ENCODE measurements around the gene FNIP1.
"Not testable (repeated sequence)": the region's sequence is repeated elsewhere in the genome, so short reads cannot be mapped to it uniquely, and the experiment has no call there.

The FNIP1 gene

DNA sequence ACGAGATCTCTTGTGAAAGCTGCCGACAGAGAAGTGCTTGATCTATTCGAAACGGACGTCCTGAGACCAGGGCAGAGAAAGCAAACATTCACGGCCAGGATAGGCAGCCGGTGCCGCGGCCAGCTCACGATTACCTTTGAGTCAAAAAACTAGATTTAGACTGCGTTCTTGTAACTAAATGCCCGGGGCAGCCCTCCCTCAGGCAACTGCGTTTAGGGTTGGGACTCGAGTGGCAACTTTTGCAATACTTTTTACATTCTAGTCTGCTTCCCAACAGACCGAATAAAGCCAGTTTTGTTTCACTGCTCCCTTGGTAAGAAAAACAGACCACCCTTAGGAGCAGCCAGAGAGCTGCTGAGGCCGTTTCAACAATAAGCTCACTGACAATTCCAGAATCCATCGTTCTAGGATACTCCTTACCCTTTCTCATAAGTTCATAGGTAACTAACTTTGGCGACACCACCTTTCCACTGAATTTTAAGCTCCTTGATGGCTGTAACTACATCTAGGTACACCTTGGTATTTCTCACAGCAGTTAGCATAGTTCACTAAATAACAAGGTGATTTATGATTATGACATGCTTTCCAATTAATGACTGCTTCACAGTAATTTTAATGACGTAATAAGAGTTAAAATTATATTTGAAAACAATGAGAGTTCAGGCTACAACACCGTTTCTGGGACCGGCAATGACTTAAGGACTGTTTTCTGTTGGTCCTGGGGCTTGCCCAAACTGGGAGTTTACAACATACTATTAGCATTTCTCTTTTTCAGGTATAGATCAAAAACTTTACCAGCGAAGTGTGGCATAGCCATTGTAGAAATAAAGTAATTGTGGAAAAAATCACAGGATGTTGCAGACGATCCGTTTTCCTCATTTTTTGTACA is 160.9 kb downstream of the FNIP1 start:
- no peak for TF ChIP-seq ZNF274 (IDR thresholded peaks at IDR 0.05; ENCODE audit: low read depth, low read length)
- peak overlapping the region; percentile 96 for H3K4me3 ChIP-seq (ENCODE audit: low read length)

DNA sequence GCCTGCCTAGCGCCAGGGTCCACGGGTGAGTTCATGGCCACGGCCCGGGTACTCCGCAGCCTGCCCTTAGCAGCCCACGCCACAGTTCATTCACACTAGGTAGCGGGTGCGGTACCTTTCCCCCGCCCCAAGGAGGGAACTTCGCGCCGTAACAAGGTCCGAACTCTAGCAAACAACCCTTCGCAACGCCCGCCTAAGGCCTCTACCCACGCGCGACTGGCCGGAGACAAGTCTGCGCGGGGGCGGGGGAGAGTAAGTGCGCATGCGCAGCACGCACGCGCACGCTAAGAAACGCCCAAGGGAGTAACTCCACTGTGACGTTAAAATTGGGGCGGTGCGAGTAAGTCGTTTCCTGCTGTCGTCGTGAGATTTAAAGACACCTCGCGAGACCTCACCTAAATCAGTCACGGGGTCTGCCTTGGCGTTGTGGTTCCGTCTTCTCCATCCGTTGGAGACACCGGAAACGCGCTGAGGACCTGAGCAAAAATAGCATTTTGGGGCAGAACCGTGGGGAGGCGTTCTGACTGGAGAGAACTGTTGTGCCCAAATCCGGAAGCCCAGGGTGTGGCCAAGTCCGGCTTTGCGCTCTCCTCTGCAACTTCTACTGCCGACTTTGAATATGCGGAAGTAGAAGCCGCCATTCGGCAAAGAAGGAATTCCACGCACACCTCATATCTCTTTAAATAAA is 161.7 kb downstream of the FNIP1 start, which contains the start of gene RAPGEF6:
Gene RAPGEF6 (minus strand): TSS at position 234 of the 688 bp plus-strand sequence. CDS start 199 bp downstream, at position 35.
- peak within 1 kb of the TSS; percentile 96 for H3K4me3 ChIP-seq (ENCODE audit: low read length)
- TF ChIP-seq ZNF274 (IDR thresholded peaks at IDR 0.05; ENCODE audit: low read depth, low read length) = no peak

DNA sequence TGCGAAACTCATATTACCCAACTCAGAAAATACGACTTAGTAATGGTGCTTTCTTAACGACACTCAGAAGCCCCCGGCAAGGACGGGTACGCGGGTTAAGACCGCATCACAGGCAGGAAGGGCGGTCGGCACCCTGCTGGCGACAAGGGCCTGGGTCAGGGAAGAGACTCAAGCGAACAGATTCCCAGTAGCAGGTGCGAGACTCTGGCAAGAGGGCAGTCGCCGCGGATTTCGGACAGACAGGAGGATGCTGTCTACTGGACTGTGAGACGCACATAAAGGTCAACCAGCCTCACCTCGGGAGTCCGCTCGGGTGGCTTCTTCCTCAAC is 162.2 kb downstream of the FNIP1 start:
- no peak for TF ChIP-seq ZNF274 (IDR thresholded peaks at IDR 0.05; ENCODE audit: low read depth, low read length)
- peak overlapping the region; percentile 82 for H3K4me3 ChIP-seq (ENCODE audit: low read length)

DNA sequence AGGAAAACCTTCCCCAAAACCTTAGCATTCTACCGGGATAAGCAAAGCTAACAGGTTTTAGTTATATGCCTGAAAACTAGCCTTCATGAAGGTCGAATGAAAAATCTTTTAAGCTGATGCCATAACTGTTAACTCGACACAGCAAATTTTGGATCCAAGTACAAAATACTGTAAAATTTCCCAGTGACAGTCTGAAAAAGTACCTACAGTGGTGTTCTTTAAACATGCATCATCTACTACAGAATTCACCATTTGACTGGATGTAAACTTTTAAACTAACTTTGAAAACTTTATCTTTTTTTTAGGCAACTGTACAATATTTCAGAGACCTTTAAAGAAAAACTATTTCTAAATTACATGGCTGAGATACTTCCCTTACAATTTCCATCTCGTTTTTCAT is 162.6 kb downstream of the FNIP1 start:
- H3K4me3 ChIP-seq (ENCODE audit: low read length) = peak overlapping the region; percentile 82
- no peak for TF ChIP-seq ZNF274 (IDR thresholded peaks at IDR 0.05; ENCODE audit: low read depth, low read length)

DNA sequence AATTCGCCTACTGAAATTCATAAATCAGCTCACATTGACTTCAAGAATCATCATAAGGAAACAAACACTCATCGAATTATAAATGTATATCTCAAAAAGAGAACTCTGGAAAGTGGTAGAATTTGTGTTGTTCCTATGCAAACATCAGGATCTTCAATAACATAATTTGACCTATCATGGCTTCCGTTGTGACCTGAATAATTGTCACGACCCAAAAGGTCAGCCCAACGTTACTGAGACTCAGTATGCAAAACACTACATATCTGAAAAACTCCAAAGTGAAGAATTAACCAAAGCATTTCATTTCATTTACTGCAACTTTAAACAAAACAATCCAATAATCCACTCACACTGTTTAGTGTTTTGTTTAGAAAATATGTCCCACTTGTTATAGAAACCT is 163.0 kb downstream of the FNIP1 start:
- TF ChIP-seq ZNF274 (IDR thresholded peaks at IDR 0.05; ENCODE audit: low read depth, low read length) = no peak
- H3K4me3 ChIP-seq (ENCODE audit: low read length) = peak overlapping the region; percentile 82

DNA sequence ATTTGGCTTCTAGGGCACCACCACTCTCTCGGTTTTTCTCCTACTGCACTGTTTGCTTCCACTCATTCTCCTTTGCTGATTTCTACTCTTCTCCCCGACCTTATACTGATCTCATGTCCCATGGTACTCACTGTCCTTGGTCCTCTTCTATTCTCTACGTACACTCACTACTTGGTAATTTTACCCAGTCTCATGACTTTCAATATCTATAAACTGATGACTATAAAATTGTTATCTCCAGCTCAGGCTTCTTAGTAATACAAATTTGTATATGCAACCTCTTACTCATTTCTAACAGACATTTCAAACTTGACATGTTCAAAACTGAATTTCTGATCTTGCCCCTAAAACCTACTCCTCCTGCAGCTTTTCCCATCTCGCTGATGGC is 165.9 kb downstream of the FNIP1 start:
- H3K4me3 ChIP-seq (ENCODE audit: low read length) = no peak overlapping the region
- TF ChIP-seq ZNF274 (IDR thresholded peaks at IDR 0.05; ENCODE audit: low read depth, low read length) = no peak

DNA sequence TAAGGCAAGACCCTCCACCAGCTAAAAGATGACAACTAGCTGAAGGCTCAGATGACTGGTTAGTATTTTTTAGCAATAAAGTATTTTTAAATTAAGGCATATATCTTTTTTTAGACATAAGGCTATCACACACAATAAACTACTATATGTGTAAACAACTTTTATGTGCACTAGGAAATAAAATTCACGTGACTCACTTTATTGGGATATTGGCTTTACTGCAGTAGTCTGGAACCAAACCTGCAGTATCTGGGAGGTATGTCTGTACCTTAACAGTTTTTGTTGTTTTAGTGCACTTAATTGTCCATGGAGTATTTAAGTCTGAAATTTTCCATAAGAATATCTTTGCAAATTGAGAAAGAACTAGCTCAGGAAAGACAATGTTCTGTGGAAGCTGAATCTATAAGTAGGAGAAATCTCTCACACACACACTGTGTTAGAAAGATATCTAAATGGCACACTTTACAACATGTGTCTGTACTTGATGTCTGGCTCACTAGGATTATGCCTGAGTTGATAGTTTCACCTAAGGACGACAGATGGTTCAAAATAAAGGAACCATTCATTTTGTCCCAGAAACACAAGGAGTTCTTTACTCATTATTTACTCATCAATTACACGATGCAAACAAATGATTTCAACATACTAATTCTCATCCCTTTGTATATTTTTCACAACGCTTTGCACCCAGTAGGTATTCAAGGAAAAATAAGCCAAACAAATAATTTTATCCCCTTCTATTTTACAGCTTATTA is 166.4 kb downstream of the FNIP1 start:
- TF ChIP-seq ZNF274 (IDR thresholded peaks at IDR 0.05; ENCODE audit: low read depth, low read length) = no peak
- H3K4me3 ChIP-seq (ENCODE audit: low read length) = no peak overlapping the region

DNA sequence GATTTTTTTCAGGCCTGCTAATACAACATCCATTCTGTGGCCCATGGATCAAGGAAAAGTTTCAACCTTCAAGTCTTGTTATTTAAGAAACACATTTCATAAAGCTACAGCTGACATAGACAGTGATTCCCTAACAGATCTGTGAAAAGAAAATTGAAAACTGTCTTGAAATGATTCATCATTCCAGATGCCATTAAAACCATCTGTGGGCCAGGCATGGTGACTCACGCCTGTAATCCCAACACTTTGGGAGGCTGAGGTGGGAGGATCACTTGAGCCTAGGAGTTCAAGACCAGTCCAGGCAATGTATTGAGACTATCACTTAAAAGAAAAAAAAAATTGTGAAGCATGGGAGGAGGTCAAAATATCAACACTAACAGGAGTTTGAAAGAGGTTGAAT is 167.8 kb downstream of the FNIP1 start:
- H3K4me3 ChIP-seq (ENCODE audit: low read length) = no peak overlapping the region
- TF ChIP-seq ZNF274 (IDR thresholded peaks at IDR 0.05; ENCODE audit: low read depth, low read length) = no peak

DNA sequence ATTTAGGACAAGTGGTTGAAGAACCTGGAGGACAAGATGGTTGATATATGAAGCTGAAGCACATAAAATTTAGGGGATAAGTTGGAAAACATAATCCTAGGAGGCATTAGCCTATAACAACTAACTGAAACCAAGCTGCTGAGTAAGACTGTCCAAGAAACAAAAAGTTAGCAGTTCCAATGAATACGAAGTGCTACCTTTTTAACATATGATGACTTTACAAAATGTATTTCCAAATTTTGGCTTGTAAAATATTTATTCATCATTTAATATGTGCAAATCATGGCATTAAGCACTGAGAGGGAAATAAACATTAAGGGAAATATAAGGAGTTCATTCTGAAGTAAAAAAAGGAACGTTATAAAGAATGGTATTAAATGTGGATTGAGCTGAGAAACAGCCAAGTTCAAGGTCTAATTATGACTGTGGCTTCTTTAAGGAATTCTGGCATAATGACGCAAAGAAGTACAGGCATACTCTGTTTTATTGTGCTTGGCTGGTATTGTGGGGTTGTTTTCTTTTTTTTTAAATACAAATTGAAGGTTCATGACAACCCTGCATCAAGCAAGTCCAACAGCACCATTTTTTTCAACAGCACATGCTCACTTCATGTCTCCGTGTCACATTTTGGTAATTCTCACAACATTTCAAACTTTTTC is 169.5 kb downstream of the FNIP1 start:
- no peak for TF ChIP-seq ZNF274 (IDR thresholded peaks at IDR 0.05; ENCODE audit: low read depth, low read length)
- H3K4me3 ChIP-seq (ENCODE audit: low read length) = no peak overlapping the region

DNA sequence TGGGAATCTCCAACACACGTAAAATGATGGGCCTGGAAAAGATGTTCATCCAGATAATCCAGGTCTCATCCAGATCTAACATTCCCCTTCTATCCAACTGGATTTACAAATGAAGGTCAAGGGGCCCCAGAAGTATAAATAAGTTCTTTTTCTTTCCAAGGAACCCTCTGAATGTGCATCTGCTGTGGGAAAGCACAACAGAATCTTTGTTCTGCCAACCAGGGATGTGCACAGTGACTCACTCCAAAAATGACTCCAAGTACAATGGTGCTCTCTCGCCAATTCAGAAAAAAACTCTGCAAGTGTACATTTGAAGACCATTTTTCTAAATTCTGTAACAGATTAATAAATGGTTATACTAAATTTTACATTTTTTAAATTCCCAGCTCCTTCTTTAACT is 174.2 kb downstream of the FNIP1 start:
- no peak for TF ChIP-seq ZNF274 (IDR thresholded peaks at IDR 0.05; ENCODE audit: low read depth, low read length)
- no peak overlapping the region for H3K4me3 ChIP-seq (ENCODE audit: low read length)

DNA sequence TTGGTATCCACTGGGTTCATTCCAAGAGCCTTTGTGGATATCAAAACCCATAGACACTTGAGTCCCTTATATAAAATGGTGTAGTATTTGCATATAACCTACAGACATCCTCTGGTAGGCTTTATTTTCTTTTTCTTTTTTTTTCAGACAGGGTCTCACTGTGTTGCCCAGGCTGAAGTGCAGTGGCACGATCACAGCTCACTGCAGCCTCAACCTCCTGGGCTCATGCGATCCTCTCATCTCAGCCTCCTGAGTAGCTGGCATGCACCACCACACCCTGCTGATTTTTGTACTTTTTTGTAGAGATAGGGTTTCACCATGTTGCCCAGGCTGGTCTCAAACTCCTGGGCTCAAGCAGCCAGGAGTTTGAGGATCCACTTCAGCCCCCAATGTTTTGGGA is 175.7 kb downstream of the FNIP1 start:
- not testable (repeated sequence) for H3K4me3 ChIP-seq (ENCODE audit: low read length)

DNA sequence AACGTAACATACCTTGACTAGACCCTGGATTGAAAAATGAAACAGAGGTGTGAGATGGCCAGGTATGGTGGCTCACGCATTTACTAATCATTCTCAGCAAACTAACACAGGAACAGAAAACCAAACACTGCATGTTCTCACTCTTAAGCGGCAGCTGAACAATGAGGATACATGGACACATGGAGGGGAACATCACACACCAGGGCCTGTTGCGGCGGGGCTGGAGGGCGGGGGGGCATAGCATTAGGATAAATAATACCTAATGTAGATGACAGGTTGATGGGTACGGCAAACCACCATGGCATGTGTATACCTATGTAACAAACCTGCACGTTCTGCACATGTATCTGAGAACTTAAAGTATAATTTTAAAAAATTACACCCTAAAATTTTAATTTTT is 177.7 kb downstream of the FNIP1 start:
- no peak overlapping the region for H3K4me3 ChIP-seq (ENCODE audit: low read length)
- TF ChIP-seq ZNF274 (IDR thresholded peaks at IDR 0.05; ENCODE audit: low read depth, low read length) = no peak

DNA sequence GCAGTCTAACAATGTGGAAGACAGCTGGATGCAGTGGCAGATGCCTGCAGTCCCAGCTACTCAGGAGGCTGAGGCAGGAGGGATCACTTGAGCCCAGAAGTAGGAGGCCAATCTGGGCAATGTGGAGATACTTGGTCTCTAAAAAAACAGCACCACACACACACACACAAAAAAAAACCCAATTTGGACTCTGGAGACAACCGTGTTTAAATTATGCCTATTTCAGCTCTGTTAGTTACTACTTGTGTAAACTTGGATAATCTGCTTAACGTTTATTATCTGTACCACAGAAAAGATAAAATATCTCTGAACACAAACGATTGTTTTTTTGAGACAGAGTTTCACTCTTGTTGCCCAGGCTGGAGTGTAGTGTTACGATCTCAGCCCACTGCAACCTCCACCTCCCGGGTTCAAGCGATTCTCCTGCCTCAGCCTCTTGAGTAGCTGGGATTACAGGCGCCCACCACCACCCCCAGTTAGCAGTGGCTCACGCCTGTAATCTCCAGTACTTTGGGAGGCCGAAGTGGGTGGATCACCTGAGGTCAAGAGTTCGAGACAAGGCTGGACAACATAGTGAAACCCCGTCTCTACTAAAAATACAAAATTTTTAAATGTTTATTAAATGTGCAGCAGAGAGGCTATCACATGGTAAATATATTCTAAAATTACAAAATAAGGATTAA is 179.5 kb downstream of the FNIP1 start:
- no peak for TF ChIP-seq ZNF274 (IDR thresholded peaks at IDR 0.05; ENCODE audit: low read depth, low read length)
- H3K4me3 ChIP-seq (ENCODE audit: low read length) = no peak overlapping the region

DNA sequence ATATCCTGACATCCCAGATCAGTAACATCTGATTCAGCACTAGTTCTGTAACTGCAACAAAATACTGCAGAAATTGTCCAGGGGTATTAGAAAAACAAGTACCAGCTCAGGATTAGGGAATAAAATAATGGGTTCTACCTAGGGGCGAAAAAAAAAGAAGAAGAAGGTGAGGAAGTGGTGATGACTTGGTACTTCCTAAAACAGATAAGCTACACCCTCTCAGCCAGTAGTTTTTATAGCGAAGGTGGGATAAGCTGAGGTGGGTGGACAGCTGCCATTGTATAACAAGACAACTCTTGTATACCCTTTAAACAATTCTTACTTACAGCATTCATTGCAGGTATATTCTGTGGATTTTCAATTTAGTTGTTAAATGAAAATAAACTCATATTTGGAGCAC is 180.9 kb downstream of the FNIP1 start:
- H3K4me3 ChIP-seq (ENCODE audit: low read length) = no peak overlapping the region
- no peak for TF ChIP-seq ZNF274 (IDR thresholded peaks at IDR 0.05; ENCODE audit: low read depth, low read length)

Measured in GM08714 (cell line).